Measurements from ENCODE around the gene USP48.

Gene USP48

GRCh38 chr1:21652937-21653743, 129.8 kb downstream of the USP48 start:
- DNase-seq (ENCODE audit: low read depth): no peak

DNA sequence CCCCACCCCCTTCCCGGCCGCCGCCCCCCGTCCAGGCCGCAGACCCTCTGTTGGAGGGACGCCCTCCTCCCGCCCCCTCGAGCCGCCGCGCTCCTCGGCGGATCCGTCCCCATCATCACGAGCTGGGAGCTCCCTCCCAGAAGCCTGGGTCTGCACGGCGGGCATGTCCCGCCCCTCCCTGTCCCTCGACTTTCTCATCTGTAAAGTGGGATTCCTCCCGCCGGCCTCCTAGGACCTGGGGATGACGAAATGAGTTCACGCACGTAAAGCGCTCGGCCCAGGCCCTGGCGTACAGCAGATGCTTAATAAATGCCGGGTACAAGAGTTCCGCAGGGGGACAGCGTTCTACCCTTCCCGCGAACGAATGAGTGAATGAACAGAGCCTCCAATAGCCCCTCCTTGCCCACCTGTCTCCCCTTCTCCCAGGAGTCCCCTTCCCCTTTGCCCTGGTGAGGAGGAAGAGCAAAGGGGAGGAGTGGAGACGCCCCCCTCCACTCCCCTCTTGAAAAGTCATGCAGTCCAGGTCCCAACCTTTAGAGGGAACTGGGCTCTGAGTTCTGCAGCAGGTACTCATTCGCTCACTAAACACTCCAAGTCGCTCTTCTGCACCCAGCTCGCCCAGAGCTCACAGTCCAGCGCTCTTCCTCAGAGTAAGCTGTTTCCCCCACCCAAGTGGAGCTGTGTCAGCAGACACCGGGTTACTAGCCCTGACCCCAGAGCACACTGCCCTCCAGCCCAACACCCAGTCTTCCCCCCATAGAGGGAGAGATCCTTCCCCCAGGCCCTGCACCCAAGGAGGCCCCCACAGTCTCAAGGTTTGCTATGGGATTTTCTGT, 130.6 kb downstream of the USP48 start:
- DNase-seq (ENCODE audit: low read depth): no peak

DNA sequence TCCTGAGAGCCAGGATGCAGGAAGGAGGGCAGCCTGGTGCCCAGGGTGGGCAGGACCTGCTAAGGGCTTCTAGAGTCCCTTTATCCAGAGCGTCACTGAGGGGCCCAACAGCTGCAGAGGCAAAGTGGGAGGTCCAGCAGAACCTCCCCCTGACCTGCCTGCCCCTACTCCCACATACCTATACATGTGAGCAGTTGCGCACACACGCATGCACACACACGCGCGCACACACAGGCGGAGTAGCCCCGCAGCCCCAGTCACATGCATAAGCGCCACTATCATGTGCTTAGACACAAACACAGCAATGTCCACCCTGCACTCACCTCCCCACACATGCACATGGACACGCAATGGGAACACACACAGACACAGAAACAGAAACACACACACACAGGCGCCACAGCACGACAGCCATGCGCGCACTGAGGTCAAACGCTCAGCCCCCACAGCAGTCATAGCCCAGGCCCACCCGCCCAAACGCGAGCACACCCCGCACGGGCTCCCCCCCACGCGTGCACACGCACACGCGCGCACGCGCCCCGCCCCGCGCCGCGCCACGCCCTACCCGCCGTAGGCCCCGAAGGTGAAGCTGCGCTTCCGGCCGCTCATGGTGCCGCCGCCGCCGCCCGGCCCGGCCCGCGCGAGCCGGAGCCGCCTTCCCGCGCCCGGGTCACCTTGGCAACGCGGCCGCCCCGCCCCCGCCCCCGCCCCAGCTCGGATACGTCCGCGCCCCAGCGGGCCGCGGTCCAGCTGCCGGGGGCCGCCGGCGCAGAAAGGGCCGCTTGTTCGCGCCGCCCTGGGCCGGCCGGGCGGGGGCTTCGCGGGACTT, 131.5 kb downstream of the USP48 start:
- DNase-seq (ENCODE audit: low read depth): no peak

GRCh38 chr1:21650400-21650799, 132.5 kb downstream of the USP48 start:
- no peak for DNase-seq (ENCODE audit: low read depth)

- DNase-seq (ENCODE audit: low read depth): no peak
These were observed 133.6 kb downstream of the USP48 start for GRCh38 chr1:21649315-21649714.

- no peak for DNase-seq (ENCODE audit: low read depth)
These were observed 134.2 kb downstream of the USP48 start for GRCh38 chr1:21648791-21649190.

- DNase-seq (ENCODE audit: low read depth): no peak
These were observed 134.6 kb downstream of the USP48 start for GRCh38 chr1:21648352-21648730.

DNA sequence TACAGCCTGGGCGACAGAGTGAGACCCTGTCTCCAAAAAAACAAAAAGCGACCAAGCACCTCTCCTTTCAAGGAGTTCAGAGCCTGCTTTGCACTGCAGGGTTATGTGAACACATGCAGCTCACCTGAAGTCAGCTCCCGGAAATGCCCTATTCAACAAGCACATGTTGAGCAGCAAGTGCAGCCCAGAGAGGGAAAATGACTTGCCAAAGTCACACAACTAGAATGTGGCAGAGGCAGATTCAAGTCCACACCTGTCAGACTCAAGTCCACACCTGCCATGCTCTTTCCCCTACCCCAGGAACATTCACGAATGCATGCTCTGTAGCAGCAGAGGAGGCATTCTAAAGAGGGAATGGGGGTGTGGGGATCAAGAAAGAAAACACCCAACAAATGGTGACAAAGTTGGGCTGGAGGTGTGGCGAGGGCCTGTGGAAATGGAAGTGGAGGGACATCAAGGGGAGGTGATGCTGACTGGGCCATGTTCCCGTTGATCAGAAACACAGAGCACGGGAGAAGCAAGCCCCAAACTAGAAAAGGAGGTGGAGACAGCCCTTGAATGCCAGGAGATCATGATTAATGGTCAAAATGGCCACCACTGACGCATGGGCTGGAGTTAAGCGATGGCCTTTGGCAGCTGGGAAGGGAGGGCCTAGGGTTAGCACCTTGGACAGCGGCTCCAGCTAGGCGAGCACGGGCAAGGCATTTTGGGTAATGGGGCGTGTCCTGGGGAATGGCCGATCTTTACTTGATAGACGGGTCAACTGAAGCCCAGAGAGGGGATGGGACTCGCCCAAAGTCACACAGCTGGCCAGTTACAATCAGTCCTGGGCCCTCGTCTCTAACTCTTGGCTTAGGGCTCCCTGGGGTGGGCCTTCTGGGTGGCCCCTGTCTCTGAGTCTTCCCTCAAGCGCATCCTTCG, 135.3 kb downstream of the USP48 start:
- DNase-seq (ENCODE audit: low read depth): peak; percentile 29

DNA sequence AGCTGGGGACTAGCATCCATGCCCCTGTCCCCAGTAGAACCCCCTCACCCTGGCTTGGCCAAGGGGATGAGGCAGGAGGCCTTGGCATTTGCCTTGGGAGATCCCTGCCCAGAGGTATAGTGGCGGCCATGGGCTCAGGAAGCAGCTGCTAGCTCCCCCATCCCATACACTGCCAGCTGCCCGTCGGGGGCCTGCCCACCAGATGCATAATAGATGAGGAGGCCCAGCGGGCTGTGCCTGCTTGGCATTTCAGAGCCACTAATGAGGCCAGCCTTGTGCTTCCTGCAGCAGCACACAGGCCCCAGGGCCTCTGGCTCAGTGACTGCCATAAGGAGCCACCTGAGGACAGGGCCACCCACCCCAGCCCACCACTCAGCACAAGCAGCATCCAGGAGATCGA, 137.4 kb downstream of the USP48 start:
- no peak for DNase-seq (ENCODE audit: low read depth)

DNA sequence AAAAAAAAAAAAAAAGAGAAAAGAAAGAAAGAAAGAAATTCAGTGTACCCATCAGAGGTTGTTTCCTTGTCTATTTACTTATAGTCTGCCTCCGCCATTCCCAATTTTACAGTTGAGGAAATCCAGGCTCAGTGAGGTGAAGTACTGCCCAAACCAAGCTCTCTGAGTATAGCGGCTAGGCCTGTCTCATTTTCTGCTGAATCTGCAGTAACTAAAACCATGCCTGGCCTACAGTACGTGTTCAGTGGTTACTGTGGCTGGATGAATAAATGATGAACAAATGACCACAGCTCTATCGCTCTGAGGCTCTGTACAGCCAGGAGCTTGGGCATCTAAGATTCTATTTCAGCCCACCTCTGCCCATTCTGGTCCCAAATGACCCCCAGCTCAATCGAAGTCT, 138.0 kb downstream of the USP48 start:
- DNase-seq (ENCODE audit: low read depth): no peak

DNA sequence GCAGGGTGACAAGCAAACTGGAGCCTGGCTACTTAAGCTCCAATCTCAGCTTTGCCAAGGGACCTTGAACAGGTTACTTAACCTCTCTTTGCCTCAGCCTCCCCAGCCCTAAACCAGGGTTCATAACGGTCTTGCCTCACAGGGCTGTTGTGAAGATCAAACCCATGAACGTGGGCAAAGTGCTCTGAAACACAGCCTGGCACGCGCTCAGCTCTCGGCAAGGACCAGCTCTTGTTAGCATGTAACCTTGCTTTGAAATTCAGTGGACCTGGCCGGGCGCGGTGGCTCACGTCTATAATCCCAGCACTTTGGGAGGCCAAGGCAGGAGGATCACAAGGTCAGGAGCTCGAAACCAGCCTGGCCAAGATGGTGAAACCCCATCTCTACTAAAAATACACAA, 138.6 kb downstream of the USP48 start:
- no peak for DNase-seq (ENCODE audit: low read depth)

- DNase-seq (ENCODE audit: low read depth): no peak
These were observed 139.3 kb downstream of the USP48 start for GRCh38 chr1:21643624-21644023.

GRCh38 chr1:21641967-21642739, 140.8 kb downstream of the USP48 start:
- DNase-seq (ENCODE audit: low read depth): no peak

- no peak for DNase-seq (ENCODE audit: low read depth)
These were observed 141.4 kb downstream of the USP48 start for GRCh38 chr1:21641537-21641936.

GRCh38 chr1:21641076-21641475, 141.9 kb downstream of the USP48 start:
- DNase-seq (ENCODE audit: low read depth): no peak

DNA sequence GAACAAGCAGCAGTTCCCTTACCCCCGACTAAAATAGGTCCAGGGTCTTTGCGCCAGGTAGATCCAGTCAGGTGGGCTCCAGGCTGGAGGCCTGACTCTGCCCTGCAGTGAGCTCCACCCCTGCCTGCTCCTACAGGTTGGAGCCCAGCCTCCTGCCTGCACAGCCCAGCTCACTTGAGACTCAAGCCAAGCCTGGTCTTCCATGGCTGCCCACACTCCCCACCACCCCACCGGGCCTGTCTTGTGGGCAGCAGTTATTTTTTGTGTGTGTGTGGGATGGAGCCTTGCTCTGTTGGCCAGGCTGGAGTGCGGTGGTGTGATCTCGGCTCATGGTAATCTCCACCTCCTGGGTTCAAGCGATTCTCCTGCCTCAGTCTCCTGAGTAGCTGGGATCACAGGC, 142.3 kb downstream of the USP48 start:
- no peak for DNase-seq (ENCODE audit: low read depth)

DNA sequence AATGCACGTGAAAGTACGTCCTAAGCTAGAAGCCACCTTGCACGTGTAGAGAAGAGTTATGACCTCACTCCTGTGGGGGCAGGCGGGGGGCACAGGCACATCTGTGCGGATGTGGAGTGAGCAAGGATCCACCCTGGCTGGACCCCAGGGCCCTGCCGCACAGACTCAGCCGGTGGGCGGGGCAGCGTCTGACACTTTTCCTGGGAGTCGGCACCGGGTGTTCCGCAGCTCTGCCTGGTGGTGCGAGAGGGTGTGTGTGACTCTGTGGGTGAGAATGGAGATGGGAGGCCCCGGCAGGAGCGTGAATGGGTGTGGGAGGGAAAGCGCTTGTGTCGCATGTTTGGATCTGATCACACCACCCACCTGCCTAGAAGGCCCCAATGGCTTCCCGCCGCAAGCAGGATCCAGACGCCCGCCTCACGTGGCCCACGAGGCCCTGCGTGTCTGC, 143.3 kb downstream of the USP48 start:
- DNase-seq (ENCODE audit: low read depth): no peak

DNA sequence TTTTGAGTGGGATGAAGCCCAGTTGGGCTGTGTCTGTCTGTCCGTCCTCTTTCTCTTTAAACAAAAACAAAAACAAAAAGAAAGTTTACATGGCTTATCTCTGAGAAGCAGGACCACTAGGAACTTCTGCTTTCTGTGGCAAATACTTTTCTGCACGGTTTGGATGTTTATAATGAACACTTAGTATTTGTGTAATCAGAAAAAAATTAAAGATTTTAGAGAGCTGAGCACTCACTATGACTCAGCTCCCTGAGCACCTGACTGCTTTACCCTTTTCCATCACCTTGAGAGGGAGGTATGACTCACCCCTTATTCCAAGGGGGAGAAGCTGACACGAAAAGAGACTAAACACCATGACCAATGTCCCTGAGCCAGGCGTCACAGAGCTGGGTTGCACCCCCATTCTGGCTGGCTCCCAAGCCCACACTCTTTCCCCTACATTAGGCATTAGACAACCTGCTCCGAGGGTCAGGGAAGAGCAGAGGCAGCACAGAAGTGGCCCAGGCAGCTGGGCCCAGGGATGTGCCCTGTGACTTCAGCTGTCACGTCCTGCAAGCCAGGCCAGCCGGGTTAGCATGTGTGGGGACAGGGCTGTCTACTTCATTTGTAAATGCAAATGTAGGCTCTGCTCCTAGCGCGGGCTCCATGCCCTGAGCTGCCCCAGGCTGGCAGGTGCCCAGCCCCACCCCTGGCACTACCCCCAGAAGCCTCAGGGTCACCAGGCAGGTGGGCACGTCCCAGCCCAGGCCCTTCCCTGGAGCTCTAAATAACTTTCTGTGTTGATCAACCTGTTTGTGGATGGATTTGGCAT, 144.2 kb downstream of the USP48 start:
- no peak for DNase-seq (ENCODE audit: low read depth)

- no peak for DNase-seq (ENCODE audit: low read depth)
These were observed 145.4 kb downstream of the USP48 start for GRCh38 chr1:21637514-21637913.

GRCh38 chr1:21636029-21636428, 146.9 kb downstream of the USP48 start:
- no peak for DNase-seq (ENCODE audit: low read depth)

Data from fibroblast of the conjunctiva (primary cell).